Tibial nerve (tissue), 4 donors: ENCODE results near the gene CACNA1A.

ENCODE experiments used
- EP300 ChIP-seq, 2 donors: sonication (generic); formaldehyde crosslinking; IDR thresholded peaks; one replicate each; pipeline ENCODE4 v1.6.1; 2017; ENCODE audit warnings: antibody characterized with exemption in 2 of 2, mild to moderate bottlenecking in 1 of 2
- POLR2A ChIP-seq, 2 donors: fragments of 450-650 bp; IDR thresholded peaks; one replicate each; pipeline ENCODE4 v1.6.1; 2017; ENCODE audit warnings: antibody characterized with exemption in 2 of 2, mild to moderate bottlenecking in 2 of 2, moderate library complexity in 2 of 2
- TF ChIP-seq, protein P1 (sequence below), 5 experiments: fragments of 200-600 bp in 3 of 5; fragments of 450-650 bp in 2 of 5; sonication (generic) in 3 of 5; IDR thresholded peaks; one replicate each; pipeline ENCODE4 v1.5.1; 2016 to 2019; ENCODE audit warnings: antibody characterized with exemption in 5 of 5, mild to moderate bottlenecking in 3 of 5, moderate library complexity in 2 of 5

DNA sequence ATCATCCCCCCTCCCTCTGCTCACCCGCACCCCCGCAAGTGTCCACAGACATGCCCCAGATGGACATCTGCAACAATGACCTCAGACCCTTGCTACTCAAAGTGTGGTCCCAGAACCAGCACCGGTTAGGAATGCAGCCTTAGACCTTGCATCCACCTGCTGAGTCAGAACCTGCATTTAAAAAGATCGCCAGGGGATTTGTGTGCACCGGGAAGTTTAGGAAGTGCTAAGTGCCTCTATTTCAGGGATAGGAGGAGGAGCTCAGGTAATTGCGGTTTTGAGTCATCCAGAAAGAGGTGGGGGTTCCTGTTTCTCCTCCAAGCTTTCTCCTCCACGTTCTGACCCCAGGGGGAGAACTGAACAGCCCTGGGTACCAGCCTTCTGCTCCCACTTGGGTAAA lies 46.2 kb downstream of the CACNA1A start:
- TF ChIP-seq, protein P1, sequence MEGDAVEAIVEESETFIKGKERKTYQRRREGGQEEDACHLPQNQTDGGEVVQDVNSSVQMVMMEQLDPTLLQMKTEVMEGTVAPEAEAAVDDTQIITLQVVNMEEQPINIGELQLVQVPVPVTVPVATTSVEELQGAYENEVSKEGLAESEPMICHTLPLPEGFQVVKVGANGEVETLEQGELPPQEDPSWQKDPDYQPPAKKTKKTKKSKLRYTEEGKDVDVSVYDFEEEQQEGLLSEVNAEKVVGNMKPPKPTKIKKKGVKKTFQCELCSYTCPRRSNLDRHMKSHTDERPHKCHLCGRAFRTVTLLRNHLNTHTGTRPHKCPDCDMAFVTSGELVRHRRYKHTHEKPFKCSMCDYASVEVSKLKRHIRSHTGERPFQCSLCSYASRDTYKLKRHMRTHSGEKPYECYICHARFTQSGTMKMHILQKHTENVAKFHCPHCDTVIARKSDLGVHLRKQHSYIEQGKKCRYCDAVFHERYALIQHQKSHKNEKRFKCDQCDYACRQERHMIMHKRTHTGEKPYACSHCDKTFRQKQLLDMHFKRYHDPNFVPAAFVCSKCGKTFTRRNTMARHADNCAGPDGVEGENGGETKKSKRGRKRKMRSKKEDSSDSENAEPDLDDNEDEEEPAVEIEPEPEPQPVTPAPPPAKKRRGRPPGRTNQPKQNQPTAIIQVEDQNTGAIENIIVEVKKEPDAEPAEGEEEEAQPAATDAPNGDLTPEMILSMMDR (IDR thresholded peaks at IDR 0.05) = no peak
- TF ChIP-seq POLR2A (IDR thresholded peaks at IDR 0.05) = no peak
- no peak for TF ChIP-seq EP300 (IDR thresholded peaks at IDR 0.05)
